ENCODE data around the gene TMEM132A. TPM values are rescaled to one million over a fixed set of nuclear protein-coding genes. Genes with fewer than 3 reads are reported as not detected.
A peak's percentile ranks its signal among the peaks of the same experiment; 100 is the strongest.

The TMEM132A gene
- total RNA-seq, 1 experiment from 2014 or later = 140 TPM

DNA sequence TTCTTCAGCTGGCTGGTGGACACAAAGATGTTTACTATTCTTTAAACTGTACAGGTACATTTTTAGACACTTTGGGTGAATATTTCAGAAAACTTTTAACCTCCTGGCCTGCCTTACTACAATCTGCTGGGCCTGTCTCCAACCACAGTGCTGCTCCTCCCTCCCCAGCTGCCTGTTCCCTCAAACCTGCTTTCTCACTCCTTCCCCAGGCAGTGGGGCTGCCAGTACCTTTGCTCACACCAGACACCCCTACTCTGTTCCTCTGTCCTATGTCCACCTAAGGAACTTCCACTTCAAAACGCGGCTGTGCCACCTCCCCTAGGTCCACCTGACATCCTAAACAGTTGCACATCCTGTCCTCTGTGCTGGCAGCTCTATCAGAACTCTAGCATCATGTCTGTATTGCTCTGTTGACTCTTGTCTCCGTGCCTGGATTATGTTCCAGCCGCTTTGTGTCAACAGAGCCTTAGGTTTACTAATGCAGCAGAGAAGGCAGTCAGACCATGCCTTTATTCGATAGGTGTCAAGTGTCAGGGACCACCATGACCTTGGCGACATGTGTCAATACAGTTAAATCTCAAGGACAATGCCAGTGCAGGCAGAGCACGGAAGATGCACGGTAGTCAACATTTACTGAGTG, 43.5 kb upstream of the TMEM132A start:
- POLR2A ChIA-PET (ENCODE audit: low non-redundant PET) = no interaction called here
- no peak for DNase-seq (ENCODE audit: low spot score)
- intact Hi-C loops (cut with micrococcal nuclease; ENCODE audit: unreplicated experiment) = no loop called here

GRCh38 chr11:60887556-60887955, 36.7 kb upstream of the TMEM132A start:
- Histone ChIP-seq H3K27me3 (replicated peaks; ENCODE audit: insufficient read depth, low read depth, low read length, poor library complexity) (no peaks in the 10 kb centered on the region), H3K9me3 (ENCODE audit: low read depth, low read length, poor library complexity, severe bottlenecking) (no peaks in the 10 kb centered on the region), H3K36me3 (ENCODE audit: insufficient read depth, low read length, poor library complexity, severe bottlenecking) (peaks cover 17% of the 10 kb centered on the region), H3K27ac (ENCODE audit: low read depth, low read length, poor library complexity, severe bottlenecking) (no peak overlapping the region), H3K4me1 (ENCODE audit: insufficient read depth, low read length, poor library complexity, severe bottlenecking) (no peaks in the 10 kb centered on the region), H3K4me3 (ENCODE audit: low read depth, low read length, poor library complexity, severe bottlenecking) (no peak overlapping the region)
- TF ChIP-seq EZH2 (IDR thresholded peaks at IDR 0.05; ENCODE audit: borderline replicate concordance, low read depth, low read length, poor library complexity, severe bottlenecking) = no peak
- TF ChIP-seq, protein P1, sequence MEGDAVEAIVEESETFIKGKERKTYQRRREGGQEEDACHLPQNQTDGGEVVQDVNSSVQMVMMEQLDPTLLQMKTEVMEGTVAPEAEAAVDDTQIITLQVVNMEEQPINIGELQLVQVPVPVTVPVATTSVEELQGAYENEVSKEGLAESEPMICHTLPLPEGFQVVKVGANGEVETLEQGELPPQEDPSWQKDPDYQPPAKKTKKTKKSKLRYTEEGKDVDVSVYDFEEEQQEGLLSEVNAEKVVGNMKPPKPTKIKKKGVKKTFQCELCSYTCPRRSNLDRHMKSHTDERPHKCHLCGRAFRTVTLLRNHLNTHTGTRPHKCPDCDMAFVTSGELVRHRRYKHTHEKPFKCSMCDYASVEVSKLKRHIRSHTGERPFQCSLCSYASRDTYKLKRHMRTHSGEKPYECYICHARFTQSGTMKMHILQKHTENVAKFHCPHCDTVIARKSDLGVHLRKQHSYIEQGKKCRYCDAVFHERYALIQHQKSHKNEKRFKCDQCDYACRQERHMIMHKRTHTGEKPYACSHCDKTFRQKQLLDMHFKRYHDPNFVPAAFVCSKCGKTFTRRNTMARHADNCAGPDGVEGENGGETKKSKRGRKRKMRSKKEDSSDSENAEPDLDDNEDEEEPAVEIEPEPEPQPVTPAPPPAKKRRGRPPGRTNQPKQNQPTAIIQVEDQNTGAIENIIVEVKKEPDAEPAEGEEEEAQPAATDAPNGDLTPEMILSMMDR (conservative IDR thresholded peaks at IDR 0.05; ENCODE audit: low read depth, low read length) = peak; percentile 50
- peak; percentile 40 for DNase-seq (ENCODE audit: low spot score)
- ChIA-PET CTCF (interaction anchor here (0.5 to 1.7 kb wide), 4 partner anchors 12 to 411 kb away, joined by 4 to 34 read pairs (median 8); no protein-coding TSS in a partner anchor), POLR2A (ENCODE audit: low non-redundant PET) (no interaction called here)
- intact Hi-C loops (cut with micrococcal nuclease; ENCODE audit: unreplicated experiment) = loop anchor here (2.0 kb wide), 1 partner anchor 113 kb away; no protein-coding TSS in a partner anchor
- BruUV-seq (replicated peaks) = no TSS peak

More for the DNA sequence above, 43.5 kb upstream of the TMEM132A start:
- Histone ChIP-seq H3K4me3 (ENCODE audit: low read depth, low read length, poor library complexity, severe bottlenecking) (no peak overlapping the region), H3K4me1 (ENCODE audit: insufficient read depth, low read length, poor library complexity, severe bottlenecking) (no peaks in the 10 kb centered on the region), H3K36me3 (ENCODE audit: insufficient read depth, low read length, poor library complexity, severe bottlenecking) (no peaks in the 10 kb centered on the region), H3K27me3 (replicated peaks; ENCODE audit: insufficient read depth, low read depth, low read length, poor library complexity) (no peaks in the 10 kb centered on the region), H3K27ac (ENCODE audit: low read depth, low read length, poor library complexity, severe bottlenecking) (no peak overlapping the region), H3K9me3 (ENCODE audit: low read depth, low read length, poor library complexity, severe bottlenecking) (no peaks in the 10 kb centered on the region)
- TF ChIP-seq EZH2 (IDR thresholded peaks at IDR 0.05; ENCODE audit: borderline replicate concordance, low read depth, low read length, poor library complexity, severe bottlenecking) = no peak
- BruUV-seq (replicated peaks) = no TSS peak
- CTCF ChIA-PET = no interaction called here

GRCh38 chr11:60889869-60890311, 34.4 kb upstream of the TMEM132A start:
- Histone ChIP-seq H3K27ac (ENCODE audit: low read depth, low read length, poor library complexity, severe bottlenecking) (no peak overlapping the region), H3K9me3 (ENCODE audit: low read depth, low read length, poor library complexity, severe bottlenecking) (no peaks in the 10 kb centered on the region), H3K36me3 (ENCODE audit: insufficient read depth, low read length, poor library complexity, severe bottlenecking) (peaks cover 40% of the 10 kb centered on the region), H3K4me3 (ENCODE audit: low read depth, low read length, poor library complexity, severe bottlenecking) (no peak overlapping the region), H3K27me3 (replicated peaks; ENCODE audit: insufficient read depth, low read depth, low read length, poor library complexity) (no peaks in the 10 kb centered on the region), H3K4me1 (ENCODE audit: insufficient read depth, low read length, poor library complexity, severe bottlenecking) (no peaks in the 10 kb centered on the region)
- no peak for TF ChIP-seq EZH2 (IDR thresholded peaks at IDR 0.05; ENCODE audit: borderline replicate concordance, low read depth, low read length, poor library complexity, severe bottlenecking)
- TF ChIP-seq, protein P1 (conservative IDR thresholded peaks at IDR 0.05; ENCODE audit: low read depth, low read length) = no peak
- CTCF ChIA-PET = no interaction called here
- intact Hi-C loops (cut with micrococcal nuclease; ENCODE audit: unreplicated experiment) = loop anchor here (2.0 kb wide), 1 partner anchor 59 kb away; no protein-coding TSS in a partner anchor
- POLR2A ChIA-PET (ENCODE audit: low non-redundant PET) = interaction anchor here (0.9 kb wide), 1 partner anchor 114 kb away, joined by 5 read pairs; no protein-coding TSS in a partner anchor
- no peak for DNase-seq (ENCODE audit: low spot score)
- BruUV-seq (replicated peaks) = no TSS peak
